ENCODE results near the gene CHST12.
"Not testable (repeated sequence)": the region's sequence is repeated elsewhere in the genome, so short reads cannot be mapped to it uniquely, and the experiment has no call there.

CHST12 gene

GRCh38 chr7:2378125-2378524, 25.3 kb upstream of the CHST12 start:
- not testable (repeated sequence) for DNase-seq (ENCODE audit: low spot score)

DNA sequence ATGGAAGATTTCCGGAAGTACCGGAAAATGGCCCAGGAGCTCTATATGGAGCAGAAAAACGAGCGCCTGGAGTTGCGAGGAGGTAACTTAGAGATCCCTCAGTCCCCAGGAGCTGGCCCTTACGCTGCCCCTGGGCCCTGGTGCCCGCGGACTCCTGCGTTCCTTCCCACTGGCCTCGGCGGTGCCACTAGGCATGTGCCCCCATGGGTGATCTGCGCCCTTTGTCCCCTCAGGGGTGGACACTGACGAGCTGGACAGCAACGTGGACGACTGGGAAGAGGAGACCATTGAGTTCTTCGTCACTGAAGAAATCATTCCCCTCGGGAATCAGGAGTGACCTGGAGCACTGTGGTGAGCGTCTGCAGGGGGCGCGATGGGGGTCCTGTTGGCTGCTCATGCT, 24.2 kb upstream of the CHST12 start:
- DNase-seq (ENCODE audit: low spot score): no peak

DNA sequence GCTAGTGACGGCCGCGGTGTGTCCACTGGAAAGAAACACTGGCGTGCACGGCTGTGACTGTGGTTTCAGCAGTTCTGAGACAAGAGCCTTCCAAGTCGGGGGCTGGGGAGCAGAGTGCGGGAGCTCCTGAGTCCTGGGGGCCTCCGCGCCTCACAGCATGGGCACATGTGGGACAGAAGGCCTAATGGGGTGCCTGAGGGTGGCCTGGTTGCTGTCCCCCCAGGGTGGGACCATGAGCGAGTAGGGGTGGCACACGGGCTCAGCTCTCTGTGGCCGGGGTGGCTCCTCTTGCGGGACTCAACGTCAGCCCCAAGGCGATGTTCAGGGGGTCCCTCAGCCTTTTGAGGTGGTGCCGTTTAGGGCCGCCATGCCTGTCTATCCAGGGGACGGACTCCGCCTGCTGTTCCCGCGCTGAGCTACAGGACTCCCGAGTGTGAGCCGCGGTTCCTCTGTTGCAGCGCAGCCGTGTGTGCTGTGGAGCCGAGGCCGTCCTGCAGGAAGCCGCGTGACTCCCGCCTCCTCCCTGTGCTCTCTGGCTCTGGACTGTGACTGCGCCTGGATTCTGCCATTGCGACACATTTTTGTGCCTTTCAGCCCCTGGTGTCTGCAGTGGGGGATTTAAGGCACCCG, 23.5 kb upstream of the CHST12 start:
- no peak for DNase-seq (ENCODE audit: low spot score)

- no peak for DNase-seq (ENCODE audit: low spot score)
Observed at GRCh38 chr7:2380461-2380860, 22.9 kb upstream of the CHST12 start.

DNA sequence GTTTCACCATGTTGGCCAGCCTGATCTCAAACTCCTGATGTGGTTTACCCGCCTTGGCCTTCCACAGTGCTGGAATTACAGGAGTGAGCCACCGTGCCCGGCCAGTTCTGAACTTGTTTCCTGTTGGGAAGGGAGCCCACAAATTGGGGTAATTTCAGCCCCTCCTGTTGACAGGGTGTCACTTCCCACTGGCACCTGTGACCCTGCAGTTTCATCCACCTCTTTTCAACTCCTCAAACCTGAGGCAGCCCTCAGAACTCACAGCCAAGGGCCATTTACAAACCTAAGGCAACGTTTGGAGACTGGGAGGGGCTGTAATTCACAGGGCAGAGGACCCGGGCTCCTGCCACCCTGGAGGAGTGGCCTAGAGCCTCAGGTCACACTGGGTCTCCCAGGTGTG, 22.2 kb upstream of the CHST12 start:
- no peak for DNase-seq (ENCODE audit: low spot score)

GRCh38 chr7:2381881-2382509, 21.4 kb upstream of the CHST12 start:
- no peak for DNase-seq (ENCODE audit: low spot score)

DNA sequence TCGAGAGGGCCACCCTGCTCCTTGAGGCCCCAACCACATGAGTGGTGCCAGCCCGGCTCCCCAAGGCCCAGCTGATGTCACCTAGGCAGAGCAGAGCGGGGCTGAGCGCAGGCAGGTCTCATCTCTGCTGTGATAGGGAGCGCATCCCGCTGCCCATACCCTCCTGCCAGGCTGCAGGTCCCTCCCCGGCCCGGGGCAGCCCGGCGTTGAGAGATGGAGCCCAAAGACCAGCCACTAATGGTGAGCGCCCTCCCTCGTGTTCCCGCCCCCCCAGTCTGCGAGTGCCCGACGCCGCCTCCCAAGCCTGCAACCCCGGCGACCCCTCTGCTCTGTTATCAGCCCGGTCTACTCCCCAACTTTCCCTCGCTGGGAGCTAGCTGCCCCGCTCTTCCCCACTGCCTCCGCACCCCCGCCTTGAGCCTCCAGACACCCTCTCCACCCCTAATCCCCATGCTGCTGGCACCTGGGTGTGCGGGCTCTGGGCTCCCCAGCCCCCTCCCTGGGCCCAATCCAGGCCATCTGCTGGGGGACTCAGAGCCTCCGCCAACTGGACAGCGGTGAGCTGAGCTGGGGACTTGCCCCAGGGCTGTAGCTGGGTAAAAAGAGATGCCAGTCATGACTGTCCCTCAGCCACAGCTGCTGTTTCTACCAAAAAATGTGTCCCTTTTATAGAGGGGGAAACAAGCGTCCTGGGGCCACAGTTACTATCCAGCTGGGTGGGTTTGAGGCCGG, 19.7 kb upstream of the CHST12 start:
- DNase-seq (ENCODE audit: low spot score): no peak

GRCh38 chr7:2384354-2385243, 18.8 kb upstream of the CHST12 start:
- no peak for DNase-seq (ENCODE audit: low spot score)

- not testable (repeated sequence) for DNase-seq (ENCODE audit: low spot score)
Observed at GRCh38 chr7:2386122-2386521, 17.3 kb upstream of the CHST12 start.

DNA sequence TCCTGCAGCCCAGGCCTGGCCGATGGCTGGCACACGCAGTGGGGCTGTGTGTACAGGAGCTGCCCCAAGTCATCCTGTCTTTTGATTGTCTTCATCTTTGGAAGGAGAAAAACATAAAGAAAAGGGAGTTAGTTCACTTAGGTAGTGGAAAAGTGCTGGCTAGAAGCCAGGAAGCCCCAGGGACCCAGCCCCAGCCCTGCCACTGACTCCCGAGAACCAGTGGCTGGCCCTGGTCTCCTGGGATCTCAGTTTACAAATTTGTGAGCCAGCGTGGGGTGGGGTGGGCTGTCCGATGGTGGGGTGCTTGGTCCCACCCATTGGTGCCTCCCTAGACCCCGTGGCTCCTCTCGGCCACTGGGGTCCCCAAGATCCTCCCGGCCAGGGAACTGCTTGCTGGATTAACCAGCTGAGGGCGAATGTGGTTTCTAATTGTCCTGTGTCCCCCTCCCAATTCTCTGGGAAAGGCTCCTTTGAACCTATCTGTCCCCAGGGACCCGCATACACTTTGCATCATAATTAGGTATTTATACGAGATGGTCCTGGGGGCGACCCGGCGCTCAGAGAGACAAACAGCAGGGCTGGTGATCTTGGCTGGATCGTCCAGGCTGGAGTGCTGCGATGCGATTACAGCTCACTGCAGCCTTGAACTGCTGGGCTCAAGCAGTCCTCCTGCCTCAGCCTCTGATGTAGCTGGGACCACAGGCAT, 16.3 kb upstream of the CHST12 start:
- DNase-seq (ENCODE audit: low spot score): peak; percentile 35

GRCh38 chr7:2387897-2388636, 15.3 kb upstream of the CHST12 start:
- no peak for DNase-seq (ENCODE audit: low spot score)

GRCh38 chr7:2388637-2388954, 14.8 kb upstream of the CHST12 start:
- no peak for DNase-seq (ENCODE audit: low spot score)

- DNase-seq (ENCODE audit: low spot score): peak; percentile 29
Observed at GRCh38 chr7:2390020-2390816, 13.2 kb upstream of the CHST12 start.

GRCh38 chr7:2393706-2394105, 9.7 kb upstream of the CHST12 start:
- no peak for DNase-seq (ENCODE audit: low spot score)

- no peak for DNase-seq (ENCODE audit: low spot score)
Observed at GRCh38 chr7:2394566-2395082, 8.8 kb upstream of the CHST12 start.

GRCh38 chr7:2398506-2398905, 4.9 kb upstream of the CHST12 start:
- DNase-seq (ENCODE audit: low spot score): no peak

GRCh38 chr7:2399848-2400587, 3.4 kb upstream of the CHST12 start:
- peak; percentile 64 for DNase-seq (ENCODE audit: low spot score)

DNA sequence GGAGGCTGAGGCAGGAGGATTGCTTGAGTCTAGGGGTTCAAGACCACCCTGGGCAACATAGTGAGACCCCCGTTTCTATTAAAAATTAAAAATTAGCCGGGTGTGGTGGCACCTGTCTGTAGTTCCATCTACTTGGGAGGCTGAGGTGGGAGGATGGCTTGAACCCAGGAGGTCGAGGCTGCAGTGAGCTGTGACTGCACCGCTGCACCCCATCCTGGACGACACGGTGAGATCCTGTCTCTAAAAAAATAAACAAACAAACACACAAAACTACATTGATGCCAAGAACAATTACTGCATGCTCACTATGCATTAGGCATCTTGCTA, 761 bp upstream of the CHST12 start:
- DNase-seq (ENCODE audit: low spot score): no peak

All from SK-N-DZ (cell line).